Measurements from ENCODE around the gene SEL1L.
"Not testable (repeated sequence)": the region's sequence is repeated elsewhere in the genome, so short reads cannot be mapped to it uniquely, and the experiment has no call there.

SEL1L gene

DNA sequence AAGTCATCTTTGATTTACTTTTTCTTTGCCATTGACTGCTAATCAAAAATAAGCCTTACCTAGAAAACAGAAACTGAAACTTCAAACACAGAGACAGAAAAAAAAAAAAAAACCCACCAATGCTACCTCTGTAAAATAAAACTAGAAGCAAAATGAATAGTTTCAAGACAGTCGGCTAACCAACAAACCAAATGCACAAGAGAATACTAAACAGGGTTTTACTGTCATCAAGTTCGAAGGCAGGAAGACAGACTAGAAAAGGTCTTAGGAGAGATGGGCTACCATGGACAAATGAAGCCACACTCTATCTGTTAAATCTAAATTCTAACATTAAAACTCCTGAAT, 59.5 kb downstream of the SEL1L start:
- no peak for DNase-seq (ENCODE audit: low spot score)

DNA sequence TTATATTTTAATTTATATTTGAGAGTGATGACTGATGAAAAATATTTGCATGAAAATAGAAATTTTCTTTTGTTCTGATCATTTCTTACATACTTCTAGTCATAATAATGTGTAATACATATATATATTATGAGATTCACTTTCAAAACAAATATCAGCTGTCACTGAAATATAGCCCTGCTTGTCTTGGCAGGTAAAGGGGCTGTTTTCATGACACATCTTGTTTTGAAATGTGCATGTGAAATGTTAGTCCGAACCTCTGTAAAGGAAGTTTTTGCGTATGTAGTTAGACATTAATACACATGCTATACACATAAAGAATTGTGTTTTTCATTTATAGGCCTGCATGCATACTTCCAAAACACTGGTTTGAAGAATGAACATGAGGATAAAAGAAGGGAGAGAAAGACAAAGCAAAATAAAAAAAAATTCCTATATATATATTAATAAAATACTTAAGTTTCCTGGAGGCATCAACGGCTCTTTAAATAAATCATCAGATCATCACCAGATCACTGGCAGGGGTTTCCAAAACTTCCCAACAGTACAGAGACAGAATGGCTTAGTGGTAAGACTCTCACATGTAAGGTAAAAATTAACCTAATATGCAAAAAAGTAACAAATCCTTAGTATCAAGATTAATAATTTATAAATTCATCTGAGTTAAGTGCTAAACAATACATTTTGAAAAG, 60.1 kb downstream of the SEL1L start:
- DNase-seq (ENCODE audit: low spot score): no peak

DNA sequence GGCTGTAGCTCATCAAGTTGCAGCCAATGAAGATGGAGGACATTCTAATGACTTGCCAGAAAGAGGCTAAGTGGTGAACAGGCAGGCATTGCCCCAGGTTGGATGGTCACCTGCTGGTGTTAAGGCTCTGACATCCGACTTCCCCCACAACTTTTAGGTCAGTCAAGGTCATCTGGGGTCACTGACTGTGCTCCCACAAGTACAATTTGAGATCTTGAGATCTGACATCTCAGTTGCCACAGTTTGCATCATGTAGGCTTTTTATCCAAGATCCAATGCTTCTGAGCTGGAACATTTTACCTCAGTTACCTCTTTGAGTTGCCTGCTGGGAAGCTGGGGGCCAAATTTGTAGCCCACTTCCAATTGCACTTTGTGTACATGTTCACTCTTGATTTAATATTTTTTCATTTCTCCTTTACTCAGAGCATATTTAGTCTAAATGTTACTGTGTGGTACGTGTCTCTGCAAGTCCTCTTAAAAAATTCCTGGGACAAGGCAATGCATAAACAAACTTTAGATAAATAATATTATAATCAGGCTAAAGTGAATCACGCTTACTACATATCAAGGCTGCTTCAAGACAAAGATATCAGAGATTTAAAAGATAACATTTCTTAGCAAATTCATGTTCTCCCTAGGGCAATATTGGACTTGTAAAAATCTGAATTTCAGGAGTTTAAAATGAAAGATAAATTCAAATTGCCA, 61.4 kb downstream of the SEL1L start:
- DNase-seq (ENCODE audit: low spot score): no peak

DNA sequence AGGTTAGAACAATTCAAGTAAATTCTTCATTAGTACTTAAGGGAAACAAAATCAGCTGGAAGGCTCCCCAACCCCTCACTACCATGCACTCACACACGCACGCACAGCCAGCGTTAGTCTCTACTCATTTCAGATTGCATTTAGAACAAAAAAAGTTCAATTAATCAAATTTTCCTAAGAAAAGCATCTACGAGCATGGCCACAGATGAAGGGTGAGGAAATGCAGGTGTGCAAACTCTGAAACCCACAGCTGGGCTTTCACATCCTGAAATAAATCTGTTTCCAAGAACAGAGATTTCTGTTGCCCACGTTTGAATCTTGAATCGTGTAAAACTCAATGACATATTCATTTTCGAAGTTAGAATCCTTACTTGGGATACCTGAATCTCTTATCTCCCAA, 62.6 kb downstream of the SEL1L start:
- DNase-seq (ENCODE audit: low spot score): peak; percentile 26

DNA sequence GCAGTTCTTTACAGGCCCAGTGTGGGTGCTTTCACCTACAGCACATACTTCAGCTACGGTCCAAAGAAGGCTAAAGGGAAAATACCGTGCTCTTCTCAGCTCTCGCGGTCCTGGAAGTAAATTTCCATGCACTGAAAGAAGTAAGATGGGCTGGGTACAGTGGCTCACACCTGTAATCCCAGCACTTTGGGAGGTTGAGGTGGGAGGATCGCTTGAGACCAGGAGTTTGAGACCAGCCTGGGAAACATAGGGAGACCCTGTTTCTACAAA, 63.2 kb downstream of the SEL1L start:
- not testable (repeated sequence) for DNase-seq (ENCODE audit: low spot score)

DNA sequence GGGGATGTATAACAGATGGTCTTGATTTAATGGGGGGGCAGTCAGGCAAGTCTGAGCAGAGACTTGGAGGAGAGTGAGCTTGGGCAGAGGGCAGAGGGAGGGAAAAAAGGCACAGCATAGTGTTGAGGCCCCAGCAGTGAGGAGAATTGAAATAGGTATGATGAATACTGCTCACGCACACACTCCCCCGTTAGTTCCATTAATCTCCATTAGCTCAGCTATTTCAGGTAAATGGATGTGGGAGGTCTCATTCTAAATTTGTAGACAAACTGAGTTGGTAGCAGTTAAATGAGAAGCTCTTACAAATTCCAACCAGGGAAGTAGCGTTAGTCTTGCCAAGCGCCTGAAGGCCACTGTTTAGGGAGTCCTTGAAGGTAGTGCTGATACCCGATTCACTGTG, 66.8 kb downstream of the SEL1L start:
- no peak for DNase-seq (ENCODE audit: low spot score)

DNA sequence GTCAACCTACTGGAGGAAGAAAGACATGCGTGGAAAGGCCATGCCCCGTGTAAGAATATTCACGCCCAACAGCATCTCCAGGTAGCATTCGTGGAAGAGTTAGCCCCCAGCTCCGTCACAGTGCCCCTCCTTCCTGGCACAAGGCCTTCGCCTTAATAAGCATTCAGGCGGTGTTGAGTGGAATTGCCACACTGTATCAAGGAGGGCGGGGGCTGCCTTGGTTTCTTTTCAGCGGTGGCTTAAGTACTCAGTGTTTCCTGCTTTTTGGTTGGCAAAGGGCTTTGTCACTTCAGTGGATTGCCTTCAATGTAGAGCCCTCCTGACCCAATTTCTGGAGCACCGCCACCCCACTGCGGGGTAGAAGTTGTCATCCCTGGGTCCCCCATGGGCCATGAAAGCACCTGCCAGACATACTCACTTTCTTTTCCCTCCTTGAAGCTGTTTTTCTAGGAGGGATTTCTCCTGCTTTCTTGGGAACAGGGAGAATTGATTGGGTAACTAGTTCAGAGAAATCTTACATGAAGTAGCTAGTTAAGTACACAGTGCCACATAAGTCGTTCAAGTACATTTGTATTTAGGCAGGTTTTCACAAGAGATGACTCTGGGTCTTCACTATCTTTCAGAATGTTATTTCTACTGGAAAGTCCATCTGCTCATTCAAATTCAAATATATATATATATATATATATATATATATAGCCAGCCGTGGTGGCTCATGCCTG, 68.0 kb downstream of the SEL1L start:
- no peak for DNase-seq (ENCODE audit: low spot score)

DNA sequence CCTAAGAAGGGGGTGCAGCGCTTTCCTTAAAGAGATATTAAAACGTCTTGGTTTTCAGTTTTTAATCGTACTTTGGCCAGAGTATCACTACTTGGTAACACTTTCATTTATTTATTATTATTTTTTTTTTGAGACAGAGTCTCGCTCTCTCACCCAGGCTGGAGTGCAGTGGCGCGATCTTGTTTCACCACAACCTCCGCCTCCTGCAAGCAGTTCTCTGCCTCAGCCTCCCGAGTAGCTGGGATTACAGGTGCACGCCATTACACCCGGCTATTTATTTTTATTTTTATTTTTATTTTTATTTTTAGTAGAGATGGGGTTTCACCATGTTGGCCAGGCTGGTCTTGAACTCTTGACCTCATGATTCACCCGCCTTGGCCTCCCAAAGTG, 68.7 kb downstream of the SEL1L start:
- DNase-seq (ENCODE audit: low spot score): not testable (repeated sequence)

DNA sequence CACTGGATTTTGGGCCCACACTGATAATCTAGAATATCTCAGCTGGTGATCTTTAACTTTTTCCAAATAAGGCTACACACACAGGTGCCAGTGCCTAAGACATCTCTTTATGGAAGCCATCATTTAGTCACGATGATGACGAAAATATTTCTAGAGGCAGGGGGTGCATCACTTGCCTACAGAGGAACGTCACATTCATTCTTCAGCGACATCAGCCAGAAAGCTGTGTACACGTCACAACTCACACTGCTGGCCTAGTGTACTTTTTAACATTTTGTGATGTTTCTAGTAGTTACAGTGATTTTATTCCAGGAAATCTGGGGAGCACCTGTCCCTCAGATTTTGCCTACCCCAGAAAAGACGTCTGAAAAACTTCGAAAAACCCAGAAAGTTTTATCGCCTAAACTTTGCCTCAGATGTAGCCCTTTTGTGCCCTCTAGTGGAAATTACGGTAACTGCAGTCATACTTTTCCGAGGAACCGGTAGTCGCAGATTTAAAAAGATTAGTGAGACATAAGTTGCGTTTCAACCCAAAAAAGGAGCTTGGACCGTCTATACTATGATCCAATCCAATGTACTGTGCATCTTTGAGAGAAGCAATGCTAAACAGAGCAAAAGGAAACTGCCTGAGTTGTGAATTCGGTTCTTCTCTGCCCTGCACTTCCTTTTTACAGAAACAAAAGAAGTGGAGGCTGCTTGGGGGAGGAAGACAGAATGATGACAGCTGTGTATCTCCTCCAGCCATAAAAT, 69.2 kb downstream of the SEL1L start:
- DNase-seq (ENCODE audit: low spot score): peak; percentile 59

DNA sequence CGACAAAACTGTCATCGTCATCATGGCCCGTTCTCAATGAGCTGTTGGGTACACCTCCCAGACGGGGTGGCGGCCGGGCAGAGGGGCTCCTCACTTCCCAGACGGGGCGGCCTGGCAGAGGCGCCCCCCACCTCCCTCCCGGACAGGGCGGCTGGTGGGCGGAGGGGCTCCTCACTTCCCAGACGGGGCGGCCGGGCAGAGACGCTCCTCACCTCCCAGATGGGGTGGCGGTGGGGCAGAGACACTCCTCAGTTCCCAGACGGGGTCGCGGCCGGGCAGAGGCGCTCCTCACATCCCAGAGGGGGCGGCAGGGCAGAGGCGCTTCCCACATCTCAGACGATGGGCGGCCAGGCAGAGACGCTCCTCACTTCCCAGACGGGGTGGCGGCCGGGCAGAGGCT, 71.3 kb downstream of the SEL1L start:
- DNase-seq (ENCODE audit: low spot score): not testable (repeated sequence)

DNA sequence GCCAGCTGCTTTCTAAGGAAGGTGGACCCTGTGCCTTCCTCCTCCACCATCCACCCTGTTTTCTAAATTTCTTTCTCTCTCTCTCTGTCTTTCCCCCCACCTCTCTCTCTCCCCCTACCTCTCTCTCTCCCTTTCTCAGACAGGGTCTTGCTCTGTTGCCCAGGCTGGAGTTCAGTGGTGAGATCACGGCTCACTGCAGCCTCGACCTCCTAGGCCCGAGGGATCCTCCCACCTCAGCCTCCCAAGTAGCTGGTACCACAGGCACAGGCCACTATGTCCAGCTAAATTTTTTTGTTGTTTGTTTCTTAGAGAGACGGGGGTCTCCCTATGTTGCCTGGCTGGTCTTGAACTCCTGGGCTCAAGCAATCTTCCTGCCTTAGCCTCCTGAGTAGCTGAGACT, 73.7 kb downstream of the SEL1L start:
- no peak for DNase-seq (ENCODE audit: low spot score)

DNA sequence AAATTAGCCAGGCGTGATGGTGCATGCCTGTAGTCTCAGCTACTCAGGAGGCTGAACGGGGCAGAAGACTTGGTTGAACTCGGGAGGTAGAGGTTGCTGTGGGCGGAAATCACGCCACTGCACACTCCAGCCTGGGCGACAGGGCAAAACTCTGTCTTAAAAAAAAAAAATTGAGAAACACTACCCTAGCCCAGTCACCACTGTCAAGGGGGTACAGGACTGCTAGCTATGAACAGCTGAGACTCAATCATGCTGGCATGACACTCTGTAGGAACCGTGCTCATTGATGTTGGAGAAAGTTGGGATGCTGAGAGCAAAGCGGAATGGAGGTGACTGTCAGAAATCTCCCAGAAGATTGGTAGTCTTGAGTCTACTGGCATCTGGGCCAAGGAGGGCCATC, 75.3 kb downstream of the SEL1L start:
- DNase-seq (ENCODE audit: low spot score): no peak

DNA sequence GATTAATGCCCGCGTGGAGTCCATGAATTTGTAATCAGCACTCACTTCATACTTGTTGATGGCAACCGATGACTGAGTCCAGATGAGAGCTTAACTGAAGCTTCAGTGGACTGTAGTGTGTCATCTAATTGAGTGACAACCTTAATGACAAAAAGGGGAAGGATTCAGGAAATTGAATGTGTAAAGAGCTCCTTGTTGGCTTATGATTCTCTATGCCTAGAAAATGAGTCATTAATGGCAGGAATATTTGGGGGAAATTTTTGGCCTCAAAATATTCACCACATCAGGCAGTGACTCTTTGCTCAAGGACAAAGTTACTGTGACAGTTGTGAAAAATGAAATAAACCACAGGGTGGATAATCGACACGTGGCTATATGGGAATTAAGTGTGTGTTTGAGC, 78.3 kb downstream of the SEL1L start:
- no peak for DNase-seq (ENCODE audit: low spot score)

DNA sequence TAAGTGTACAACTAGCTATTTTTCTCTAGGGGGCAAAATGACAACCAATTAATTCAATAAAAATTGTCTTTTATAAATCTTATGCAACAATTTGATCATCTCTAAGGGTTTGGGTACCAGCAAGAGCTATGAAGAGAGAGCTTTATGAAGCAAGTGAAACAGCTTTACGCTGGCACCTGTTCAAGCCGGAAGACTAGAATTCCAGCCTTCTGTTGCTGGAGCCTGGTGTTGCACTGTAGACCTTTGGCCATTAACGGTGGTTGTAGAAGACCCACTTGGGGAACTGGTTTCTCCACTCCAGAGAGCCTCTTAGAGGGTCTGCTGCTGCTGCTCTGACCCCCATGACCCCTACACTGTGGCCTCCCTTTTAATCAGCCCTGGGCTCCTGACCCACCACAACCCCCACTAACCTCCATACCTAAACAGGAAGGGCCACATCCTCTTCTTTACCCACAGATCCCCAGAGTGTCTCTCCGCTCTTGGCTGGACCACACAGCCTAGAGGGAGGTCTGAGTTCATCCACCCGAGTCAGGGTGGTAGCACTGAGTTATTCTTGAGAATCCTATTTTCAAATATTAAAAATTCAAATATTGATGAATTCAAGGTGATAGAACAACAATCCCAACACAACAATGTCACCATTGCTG, 79.0 kb downstream of the SEL1L start:
- DNase-seq (ENCODE audit: low spot score): no peak

DNA sequence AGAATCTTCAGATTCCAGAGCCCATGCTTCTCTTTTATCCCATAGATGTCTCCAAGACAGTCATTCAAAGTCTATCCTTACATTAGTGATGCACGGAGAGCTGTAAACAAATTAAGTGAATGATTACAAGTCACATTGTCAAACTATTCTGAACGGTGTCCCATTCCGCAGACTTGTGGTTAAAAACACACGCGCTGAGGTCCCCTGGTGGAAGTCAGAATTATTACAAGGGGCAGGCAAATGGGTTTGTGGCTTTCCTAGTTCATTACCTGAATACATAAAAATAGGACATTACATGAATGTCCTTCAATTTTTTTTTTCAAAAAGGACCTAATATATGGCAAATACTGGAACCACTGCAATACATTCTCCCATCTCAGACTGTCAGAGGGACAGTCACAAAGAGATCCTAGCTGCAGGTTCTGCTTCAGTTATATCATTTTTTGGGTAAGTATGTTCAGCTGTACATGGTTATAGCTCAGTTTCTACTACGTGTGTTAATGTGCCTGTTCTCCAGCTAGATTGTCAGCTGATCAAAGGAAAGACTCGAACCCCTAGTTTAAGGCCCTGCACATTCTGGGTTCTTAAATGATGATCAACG, 80.4 kb downstream of the SEL1L start:
- peak; percentile 48 for DNase-seq (ENCODE audit: low spot score)

DNA sequence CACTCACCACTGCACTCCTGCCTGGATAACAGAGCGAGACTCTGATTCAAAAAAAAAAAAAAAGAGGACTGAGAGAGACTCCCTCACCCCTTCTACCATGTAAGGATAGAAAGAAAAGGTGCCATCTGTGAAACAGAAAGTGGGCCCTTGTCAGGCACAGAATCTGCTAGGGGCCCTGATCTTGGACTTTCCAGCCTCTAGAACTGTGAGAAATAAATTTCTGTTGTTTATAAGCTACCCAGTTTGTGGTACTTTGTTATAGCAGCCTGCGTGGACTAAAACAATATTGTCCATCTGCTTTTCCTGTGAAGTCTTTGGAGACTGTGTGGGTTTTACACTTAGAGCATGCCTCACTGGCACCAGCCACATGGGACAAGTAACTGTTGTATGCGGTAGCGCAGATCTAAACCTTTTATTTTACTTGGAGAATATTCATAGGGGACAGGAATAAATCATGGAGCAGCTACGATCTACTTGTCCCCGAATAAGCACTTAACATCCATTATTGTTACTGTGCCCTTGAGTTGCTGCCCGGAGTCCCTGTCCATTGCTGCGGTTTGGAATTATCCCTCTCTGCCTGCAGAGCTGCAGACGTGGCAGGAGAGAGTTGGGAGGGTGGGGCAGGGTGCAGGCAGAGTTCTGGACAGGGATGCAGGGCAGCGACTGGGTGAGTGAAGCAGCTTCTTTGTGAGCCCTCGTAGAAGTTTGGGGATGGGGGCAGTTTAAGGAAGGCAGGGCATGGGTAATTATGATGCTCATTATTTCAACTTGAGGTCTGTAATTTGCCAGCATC, 81.1 kb downstream of the SEL1L start:
- DNase-seq (ENCODE audit: low spot score): no peak

DNA sequence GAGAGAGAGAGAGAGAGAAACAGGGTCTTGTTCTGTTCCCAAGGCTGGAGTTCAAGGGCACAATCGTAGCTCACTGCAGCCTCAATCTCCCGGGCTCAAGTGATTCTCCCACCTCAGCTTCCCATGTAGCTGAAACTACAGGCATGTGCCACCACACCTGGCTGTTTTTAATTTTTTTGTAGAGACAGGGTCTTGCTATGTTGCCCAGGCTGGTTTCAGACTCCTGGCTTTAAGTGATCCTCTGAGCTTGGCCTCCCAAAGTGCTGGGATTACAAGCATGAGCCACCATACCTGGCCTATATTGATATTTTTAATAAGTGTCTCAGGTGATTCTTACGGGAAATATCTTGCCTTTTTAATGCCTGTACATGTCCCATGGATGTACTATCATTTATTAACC, 82.7 kb downstream of the SEL1L start:
- no peak for DNase-seq (ENCODE audit: low spot score)

DNA sequence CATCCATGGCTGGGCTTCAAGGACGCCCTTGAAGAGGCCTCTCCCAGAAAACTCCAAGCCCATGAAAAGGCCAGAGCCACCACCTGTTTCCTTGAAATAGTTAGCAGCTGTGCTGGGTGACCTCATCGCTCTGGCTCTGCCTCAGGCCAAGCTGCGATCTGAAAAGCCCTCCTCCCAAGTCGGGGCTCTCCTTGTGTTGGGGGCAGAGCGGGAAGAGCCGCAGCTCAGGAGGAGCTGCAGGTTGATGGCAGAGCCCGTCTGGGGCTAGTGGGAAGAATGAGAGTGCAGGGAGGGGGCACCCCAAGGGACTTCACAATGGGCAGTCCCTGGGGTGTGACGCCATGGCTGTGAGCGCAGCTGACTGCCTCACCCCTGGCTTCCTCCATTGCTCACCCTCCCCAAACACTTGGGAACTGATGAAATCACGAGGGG, 83.5 kb downstream of the SEL1L start:
- DNase-seq (ENCODE audit: low spot score): no peak

DNA sequence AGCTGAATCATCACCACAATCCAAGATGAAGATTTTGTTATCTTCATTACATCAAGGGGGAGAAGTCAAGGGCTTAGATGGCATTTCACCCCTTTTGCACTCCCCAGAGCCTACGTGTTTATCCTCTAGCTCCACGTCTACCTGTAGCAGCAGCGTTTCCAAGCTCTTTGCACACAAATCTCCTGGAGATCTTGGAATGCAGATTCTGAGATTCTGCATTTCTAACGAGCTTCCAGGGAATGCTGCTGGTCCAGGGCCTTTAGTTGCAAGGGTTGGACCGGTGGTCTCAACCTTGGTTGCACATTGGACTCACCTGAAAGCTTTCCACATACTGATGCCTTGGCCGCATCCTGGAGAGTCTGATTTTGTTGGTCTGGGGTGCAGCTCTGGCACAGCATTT, 84.1 kb downstream of the SEL1L start:
- DNase-seq (ENCODE audit: low spot score): no peak

DNA sequence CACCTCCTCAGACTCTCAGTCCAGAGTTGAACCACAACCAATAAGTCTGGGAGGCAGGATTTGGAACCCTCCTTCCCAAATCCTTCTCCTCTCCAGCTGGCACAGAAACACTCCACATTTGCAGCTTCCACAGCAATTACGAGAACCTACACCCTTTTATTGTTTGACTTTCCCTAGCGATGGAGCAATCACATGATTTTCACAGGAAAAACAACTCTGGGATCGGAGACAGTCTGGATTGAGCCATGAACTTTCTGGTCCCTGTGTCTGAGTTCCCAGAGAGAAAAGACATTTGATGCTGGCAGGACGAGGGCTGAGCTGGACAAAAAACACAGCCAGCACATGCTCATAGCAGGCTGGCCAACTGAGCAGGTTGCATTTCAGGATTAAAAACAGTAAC, 84.5 kb downstream of the SEL1L start:
- no peak for DNase-seq (ENCODE audit: low spot score)

All from germinal center (tissue), 1 donor.